ENCODE measurements around the gene SMOC1.

DNA sequence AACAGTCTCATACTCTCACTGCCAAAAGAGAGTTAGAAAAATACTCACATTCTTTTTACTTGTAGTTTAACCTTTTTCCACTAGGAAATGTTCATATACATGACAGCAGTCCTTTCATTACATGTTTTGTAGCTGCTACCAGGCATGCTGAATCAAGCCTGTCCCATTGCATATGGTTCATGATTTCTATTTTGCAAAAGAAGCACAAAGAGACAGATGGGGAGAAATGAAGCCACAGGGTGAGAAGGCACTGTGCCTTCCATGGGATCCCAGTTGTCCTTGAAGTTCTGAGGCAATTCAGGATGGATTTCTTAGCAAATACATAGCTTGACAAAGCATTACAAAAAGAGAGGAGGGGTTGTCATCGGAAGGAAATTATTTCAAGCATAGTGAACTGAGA lies 89.5 kb downstream of the SMOC1 start:
- TF ChIP-seq EP300 (IDR thresholded peaks at IDR 0.05; ENCODE audit: borderline replicate concordance in 1 of 2, low read depth in 2 of 2, low read length in 2 of 2), result no peak
- no peak for TF ChIP-seq POLR2AphosphoS5 (IDR thresholded peaks at IDR 0.05; ENCODE audit: low read depth, low read length)
- no peak for TF ChIP-seq POLR2A (IDR thresholded peaks at IDR 0.05; ENCODE audit: control extremely low read depth in 1 of 2, low read depth in 2 of 2, low read length in 2 of 2)

All from H1 (cell line).